HCT116 (cell line): ENCODE results near the gene SKAP1. TPM values are rescaled to one million over a fixed set of nuclear protein-coding genes. Genes with fewer than 3 reads are reported as not detected.

Source experiments
- ATAC-seq: fragments of 200-7000 bp; cut with Tn5 transposase; 2 replicates; pipeline ENCODE4 v1.9.1; 2020; ENCODE audit warnings: mild to moderate bottlenecking, moderate library complexity
- BruUV-seq: library from RNA; stranded (reverse); fragments of 400-500 nt; replicated peaks from 2 replicates; lab custom pipeline; 2021; lab: Mats Ljungman, UMichigan
- CTCF ChIA-PET: fragments of 300-600 bp; sonication (Branson Sonifier 250); formaldehyde crosslinking; loops from one replicate; lab custom pipeline; 2021; ENCODE audit warnings: antibody characterized with exemption; lab: Charles Lee
- POLR2A ChIA-PET: fragments of 300-600, 350-600 bp; sonication (Branson Sonifier 250); formaldehyde crosslinking; loops from one replicate; lab custom pipeline; 2021; ENCODE audit warnings: antibody characterized with exemption; lab: Charles Lee
- RAD21 ChIA-PET, 2 experiments: fragments of 300-600 bp; sonication (Branson Sonifier 250); formaldehyde crosslinking; loops; one replicate each; lab custom pipeline; 2023; ENCODE audit warnings: low total read pairs in 2 of 2; ENCODE audit not compliant: uncharacterized antibody in 2 of 2, unreplicated experiment in 2 of 2, low non-redundant PET in 1 of 2; lab: Charles Lee
- DNase-seq: peaks from one replicate; pipeline ENCODE4 v3.0.0-alpha.2; 2010; ENCODE audit warnings: low read depth, low spot score
- H2AFZ ChIP-seq: fragments of 200-600 bp; shearing (Covaris generic), sonication (generic); 2 replicates; pipeline ENCODE4 v1.6.1; 2017; ENCODE audit warnings: low read depth, mixed run types, mixed read lengths, antibody characterized with exemption, low read length; ENCODE audit not compliant: poor library complexity, severe bottlenecking
- H3K27ac ChIP-seq: 2 replicates; pipeline ENCODE4 v1.5.1; 2012; ENCODE audit warnings: low read depth, low read length
- H3K27me3 ChIP-seq: fragments of 200-600 bp; sonication (generic); 2 replicates; pipeline ENCODE4 v1.6.1; 2016; ENCODE audit warnings: mixed run types, low read length, mixed read lengths; ENCODE audit not compliant: insufficient read depth
- H3K36me3 ChIP-seq, 2 experiments: fragments of 200-500 bp in 1 of 2; fragments of 200-600 bp in 1 of 2; sonication (Bioruptor generic) in 1 of 2; sonication (generic) in 1 of 2; 2 replicates each; pipeline versions ENCODE4 v1.5.1 to v1.6.1; 2014 to 2016; ENCODE audit warnings: low read length in 2 of 2, inconsistent platforms in 1 of 2, mixed read lengths in 1 of 2, mixed run types in 1 of 2; ENCODE audit not compliant: insufficient read depth in 2 of 2, control insufficient read depth in 1 of 2
- H3K4me1 ChIP-seq, 2 experiments: fragments of 200-600 bp in 1 of 2; sonication (generic) in 1 of 2; 2 replicates each; pipeline versions ENCODE4 v1.5.1 to v1.6.1; 2012 to 2017; ENCODE audit warnings: low read length in 2 of 2, inconsistent platforms in 1 of 2, mild to moderate bottlenecking in 1 of 2, mixed read lengths in 1 of 2, mixed run types in 1 of 2, moderate library complexity in 1 of 2; ENCODE audit not compliant: insufficient read depth in 2 of 2, control insufficient read depth in 1 of 2
- H3K4me2 ChIP-seq: fragments of 200-600 bp; sonication (generic); 2 replicates; pipeline ENCODE4 v1.6.1; 2017; ENCODE audit warnings: mixed run types, low read length, mixed read lengths
- H3K4me3 ChIP-seq, 2 experiments: fragments of 200-600 bp in 1 of 2; sonication (generic) in 1 of 2; replicated peaks in 1 of 2; 2 replicates each; pipeline ENCODE4 v1.5.1; 2011 to 2016; ENCODE audit warnings: low read length in 2 of 2, control low read depth in 1 of 2, low read depth in 1 of 2, mild to moderate bottlenecking in 1 of 2, mixed read lengths in 1 of 2, mixed run types in 1 of 2
- H3K79me2 ChIP-seq: fragments of 200-600 bp; sonication (generic); 2 replicates; pipeline ENCODE4 v1.6.1; 2017; ENCODE audit warnings: mild to moderate bottlenecking, mixed run types, low read length, moderate library complexity, mixed read lengths; ENCODE audit not compliant: insufficient read depth
- H3K9ac ChIP-seq: fragments of 200-600 bp; sonication (generic); 2 replicates; pipeline ENCODE4 v1.6.1; 2016; ENCODE audit warnings: low read length, mixed read lengths
- H3K9me2 ChIP-seq: fragments of 200-600 bp; sonication (generic), shearing (Covaris generic); 2 replicates; pipeline ENCODE4 v1.6.1; 2017; ENCODE audit warnings: mixed run types, mild to moderate bottlenecking, moderate library complexity; ENCODE audit not compliant: insufficient read depth
- H3K9me3 ChIP-seq, 2 experiments: fragments of 200-500 bp in 1 of 2; fragments of 200-600 bp in 1 of 2; sonication (Bioruptor generic) in 1 of 2; sonication (generic) in 1 of 2; 2 replicates each; pipeline ENCODE4 v1.6.1; 2014 to 2017; ENCODE audit warnings: low read length in 2 of 2, mixed read lengths in 2 of 2, inconsistent platforms in 1 of 2, low read depth in 1 of 2, mild to moderate bottlenecking in 1 of 2, mixed run types in 1 of 2, moderate library complexity in 1 of 2; ENCODE audit not compliant: control insufficient read depth in 1 of 2, insufficient read depth in 1 of 2
- H4K20me1 ChIP-seq: fragments of 200-600 bp; sonication (generic), shearing (Covaris generic); 2 replicates; pipeline ENCODE4 v1.6.1; 2017; ENCODE audit warnings: mixed run types, mild to moderate bottlenecking, moderate library complexity; ENCODE audit not compliant: insufficient read depth
- EGR1 ChIP-seq: IDR thresholded peaks from 2 replicates; pipeline ENCODE4 v1.6.1; 2012; ENCODE audit warnings: low read depth
- ELF1 ChIP-seq: IDR thresholded peaks from 2 replicates; pipeline ENCODE4 v1.6.1; 2012; ENCODE audit warnings: low read depth, borderline replicate concordance
- EZH2 ChIP-seq: fragments of 200-600 bp; sonication (generic); IDR thresholded peaks from 2 replicates; pipeline ENCODE4 v1.6.1; 2017; ENCODE audit warnings: antibody characterized with exemption, mixed run types
- EZH2phosphoT487 ChIP-seq: fragments of 200-600 bp; IDR thresholded peaks from 2 replicates; pipeline ENCODE4 v1.6.1; 2018; ENCODE audit warnings: antibody characterized with exemption, borderline replicate concordance
- FOSL1 ChIP-seq: IDR thresholded peaks from 2 replicates; pipeline ENCODE4 v1.6.1; 2012; ENCODE audit warnings: low read depth
- JUND ChIP-seq: IDR thresholded peaks from 2 replicates; pipeline ENCODE4 v1.6.1; 2012
- MAX ChIP-seq: IDR thresholded peaks from 2 replicates; pipeline ENCODE4 v1.6.1; 2012
- RAD21 ChIP-seq: IDR thresholded peaks from 2 replicates; pipeline ENCODE4 v1.6.1; 2012; ENCODE audit warnings: low read depth, mild to moderate bottlenecking
- SP1 ChIP-seq: IDR thresholded peaks from 2 replicates; pipeline ENCODE4 v1.6.1; 2012; ENCODE audit warnings: low read depth
- SRF ChIP-seq: IDR thresholded peaks from 2 replicates; pipeline ENCODE4 v1.6.1; 2012; ENCODE audit warnings: low read depth
- ZNF274 ChIP-seq: fragments of 200-500 bp; sonication (Bioruptor generic); IDR thresholded peaks from 2 replicates; pipeline ENCODE4 v1.6.1; 2014; ENCODE audit warnings: mild to moderate bottlenecking, low read depth, low read length, inconsistent platforms
- intact Hi-C: fragments of 100-400 bp; cut with micrococcal nuclease; formaldehyde crosslinking; loops from 2 replicates; pipeline ENCODE4 v1.10.0; 2022
- total RNA-seq: library from RNA; stranded (reverse); gene quantifications from one replicate; pipeline ENCODE4 v1.2.1, GENCODE V29; 2021; ENCODE audit not compliant: unreplicated experiment
- TF ChIP-seq, protein P1 (sequence below): IDR thresholded peaks from 2 replicates; pipeline ENCODE4 v1.6.1; 2012

SKAP1 gene
- total RNA-seq, 1 experiment from 2014 or later = 12.4 TPM

DNA sequence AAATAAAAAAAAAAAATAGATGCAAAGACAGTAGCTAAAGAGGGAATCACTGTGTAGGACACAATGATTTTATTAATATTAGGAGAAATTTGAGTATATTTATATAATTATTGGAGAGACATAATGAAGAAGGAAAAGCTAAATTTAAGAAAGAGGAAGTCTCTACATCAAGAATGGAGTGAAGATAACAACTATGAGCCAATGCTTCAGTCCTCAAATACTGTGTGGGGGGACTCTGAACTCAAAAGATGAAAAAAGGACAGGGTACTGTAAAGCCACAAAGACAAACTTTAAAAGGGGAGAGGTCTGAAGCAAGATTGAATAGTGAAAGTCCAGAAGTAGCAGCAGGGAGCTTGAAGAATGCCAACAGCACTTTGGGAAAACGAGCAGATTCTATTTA lies 44.7 kb downstream of the SKAP1 start:
- DNase-seq (no peak), ATAC-seq (no peak)
- intact Hi-C loops = no loop called here
- Histone ChIP-seq H3K9me3 (no peaks in the 10 kb centered on the region), H3K9me2 (no peaks in the 10 kb centered on the region), H4K20me1 (no peaks in the 10 kb centered on the region), H2AFZ (no peak overlapping the region), H3K4me3 (no peak overlapping the region), H3K27ac (no peak overlapping the region), H3K79me2 (no peaks in the 10 kb centered on the region), H3K4me2 (no peak overlapping the region), H3K36me3 (no peaks in the 10 kb centered on the region), H3K4me1 (no peaks in the 10 kb centered on the region), H3K27me3 (no peaks in the 10 kb centered on the region), H3K9ac (no peak overlapping the region)
- TF ChIP-seq ZNF274 = no peak
- no peak for TF ChIP-seq EZH2
- no peak for TF ChIP-seq JUND
- no peak for TF ChIP-seq MAX
- TF ChIP-seq, protein P1, sequence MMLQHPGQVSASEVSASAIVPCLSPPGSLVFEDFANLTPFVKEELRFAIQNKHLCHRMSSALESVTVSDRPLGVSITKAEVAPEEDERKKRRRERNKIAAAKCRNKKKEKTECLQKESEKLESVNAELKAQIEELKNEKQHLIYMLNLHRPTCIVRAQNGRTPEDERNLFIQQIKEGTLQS = no peak
- no peak for TF ChIP-seq RAD21
- no peak for TF ChIP-seq EZH2phosphoT487
- no peak for TF ChIP-seq FOSL1
- TF ChIP-seq ELF1 = no peak
- TF ChIP-seq EGR1 = no peak
- CTCF ChIA-PET = interaction anchor here (0.9 to 1.3 kb wide), 2 partner anchors 50 to 169 kb away, joined by 3 read pairs; no protein-coding TSS in a partner anchor
- no TSS peak for BruUV-seq
- POLR2A ChIA-PET = no interaction called here
- RAD21 ChIA-PET = no interaction called here

- POLR2A ChIA-PET = no interaction called here
- Histone ChIP-seq H3K36me3 (no peaks in the 10 kb centered on the region), H4K20me1 (no peaks in the 10 kb centered on the region), H3K27me3 (no peaks in the 10 kb centered on the region), H3K4me3 (no peak overlapping the region), H2AFZ (no peak overlapping the region), H3K79me2 (no peaks in the 10 kb centered on the region), H3K9me2 (no peaks in the 10 kb centered on the region), H3K9ac (no peak overlapping the region), H3K4me2 (no peak overlapping the region), H3K9me3 (no peaks in the 10 kb centered on the region), H3K27ac (no peak overlapping the region), H3K4me1 (no peaks in the 10 kb centered on the region)
- TF ChIP-seq EZH2 = no peak
- TF ChIP-seq SP1 = no peak
- no peak for TF ChIP-seq EGR1
- TF ChIP-seq JUND = no peak
- TF ChIP-seq SRF = no peak
- no peak for ATAC-seq
- no peak for DNase-seq
- RAD21 ChIA-PET = no interaction called here
- intact Hi-C loops = no loop called here
- no TSS peak for BruUV-seq
- CTCF ChIA-PET = no interaction called here
Observed at GRCh38 chr17:48384164-48384563, 45.9 kb downstream of the SKAP1 start.
